ENCODE data around the gene DONSON. TPM values are rescaled to one million over a fixed set of nuclear protein-coding genes. Genes with fewer than 3 reads are reported as not detected.
"Not testable (repeated sequence)": the region's sequence is repeated elsewhere in the genome, so short reads cannot be mapped to it uniquely, and the experiment has no call there.

Gene DONSON
- total and polyA plus RNA-seq, 2 experiments from 2014 or later = 15.1 to 23.2 TPM

GRCh38 chr21:33622253-33622652 lies 33.8 kb upstream of the DONSON start:
- H3K4me1 ChIP-seq (ENCODE audit: insufficient read depth) = no peaks in the 10 kb centered on the region
- H3K9me2 ChIP-seq (replicated peaks; ENCODE audit: insufficient read depth) = no peaks in the 10 kb centered on the region
- H3K36me3 ChIP-seq (replicated peaks; ENCODE audit: insufficient read depth, low read depth) = no peaks in the 10 kb centered on the region

GRCh38 chr21:33619726-33620125 lies 31.2 kb upstream of the DONSON start:
- H3K4me2 ChIP-seq = no peak overlapping the region
- TF ChIP-seq EZH2phosphoT487 (IDR thresholded peaks at IDR 0.05; ENCODE audit: low read depth, severe bottlenecking, unreplicated experiment) = no peak
- no peak for TF ChIP-seq CTCF (IDR thresholded peaks at IDR 0.05; ENCODE audit: poor library complexity)
- no peak for TF ChIP-seq EZH2 (IDR thresholded peaks at IDR 0.05; ENCODE audit: borderline replicate concordance)
- H3K4me3 ChIP-seq = no peak overlapping the region
- H3K27ac ChIP-seq = no peak overlapping the region
- H3K36me3 ChIP-seq (replicated peaks; ENCODE audit: insufficient read depth, low read depth) = no peaks in the 10 kb centered on the region
- no peaks in the 10 kb centered on the region for H3K4me1 ChIP-seq (ENCODE audit: insufficient read depth)
- no peaks in the 10 kb centered on the region for H3K9me3 ChIP-seq (ENCODE audit: low read depth)
- no peaks in the 10 kb centered on the region for H3K27me3 ChIP-seq
- H2AFZ ChIP-seq = no peak overlapping the region
- H4K20me1 ChIP-seq (ENCODE audit: insufficient read depth, poor library complexity, severe bottlenecking) = no peaks in the 10 kb centered on the region
- H3K79me2 ChIP-seq = no peaks in the 10 kb centered on the region
- no peaks in the 10 kb centered on the region for H3K9me2 ChIP-seq (replicated peaks; ENCODE audit: insufficient read depth)
- 93% methylated on average over 4 of the region's 4 CpGs for WGBS (ENCODE audit: low lambda C conversion rate, missing lambda C conversion rate)
- no peak for DNase-seq (ENCODE audit: low spot score)

More at GRCh38 chr21:33622253-33622652, 33.8 kb upstream of the DONSON start:
- TF ChIP-seq EZH2phosphoT487 (IDR thresholded peaks at IDR 0.05; ENCODE audit: low read depth, severe bottlenecking, unreplicated experiment) = no peak
- TF ChIP-seq EZH2 (IDR thresholded peaks at IDR 0.05; ENCODE audit: borderline replicate concordance) = no peak
- no peak for TF ChIP-seq CTCF (IDR thresholded peaks at IDR 0.05; ENCODE audit: poor library complexity)
- no peaks in the 10 kb centered on the region for H3K9me3 ChIP-seq (ENCODE audit: low read depth)
- no peak overlapping the region for H3K27ac ChIP-seq
- H2AFZ ChIP-seq = no peak overlapping the region
- no peak overlapping the region for H3K4me3 ChIP-seq
- DNase-seq (ENCODE audit: low spot score) = no peak
- H3K79me2 ChIP-seq = peaks cover 6% of the 10 kb centered on the region
- no peaks in the 10 kb centered on the region for H3K27me3 ChIP-seq
- H4K20me1 ChIP-seq (ENCODE audit: insufficient read depth, poor library complexity, severe bottlenecking) = no peaks in the 10 kb centered on the region
- H3K4me2 ChIP-seq = no peak overlapping the region

- H3K9me2 ChIP-seq (replicated peaks; ENCODE audit: insufficient read depth) = no peaks in the 10 kb centered on the region
- H3K36me3 ChIP-seq (replicated peaks; ENCODE audit: insufficient read depth, low read depth) = no peaks in the 10 kb centered on the region
- H2AFZ ChIP-seq = no peak overlapping the region
- TF ChIP-seq EZH2 (IDR thresholded peaks at IDR 0.05; ENCODE audit: borderline replicate concordance) (no peak), EZH2phosphoT487 (IDR thresholded peaks at IDR 0.05; ENCODE audit: low read depth, severe bottlenecking, unreplicated experiment) (no peak), CTCF (IDR thresholded peaks at IDR 0.05; ENCODE audit: poor library complexity) (no peak)
- H3K9me3 ChIP-seq (ENCODE audit: low read depth) = no peaks in the 10 kb centered on the region
- H3K27ac ChIP-seq = no peak overlapping the region
- H3K4me3 ChIP-seq = no peak overlapping the region
- H3K4me2 ChIP-seq = no peak overlapping the region
- 100% methylated on average over 2 of the region's 2 CpGs for WGBS (ENCODE audit: low lambda C conversion rate, missing lambda C conversion rate)
- no peaks in the 10 kb centered on the region for H3K79me2 ChIP-seq
- H3K4me1 ChIP-seq (ENCODE audit: insufficient read depth) = no peaks in the 10 kb centered on the region
- DNase-seq (ENCODE audit: low spot score) = no peak
- H3K27me3 ChIP-seq = no peaks in the 10 kb centered on the region
- no peaks in the 10 kb centered on the region for H4K20me1 ChIP-seq (ENCODE audit: insufficient read depth, poor library complexity, severe bottlenecking)
Observed at GRCh38 chr21:33618407-33618806, 29.9 kb upstream of the DONSON start.

GRCh38 chr21:33617565-33617964 lies 29.1 kb upstream of the DONSON start:
- not testable (repeated sequence) for DNase-seq (ENCODE audit: low spot score); H3K9me3 ChIP-seq (ENCODE audit: low read depth); H3K27me3 ChIP-seq; H3K36me3 ChIP-seq (replicated peaks; ENCODE audit: insufficient read depth, low read depth); H3K27ac ChIP-seq; H2AFZ ChIP-seq; H3K4me2 ChIP-seq; H3K79me2 ChIP-seq; H4K20me1 ChIP-seq (ENCODE audit: insufficient read depth, poor library complexity, severe bottlenecking); H3K4me3 ChIP-seq; H3K4me1 ChIP-seq (ENCODE audit: insufficient read depth); H3K9me2 ChIP-seq (replicated peaks; ENCODE audit: insufficient read depth)
- 89% methylated on average over 11 of the region's 11 CpGs for WGBS (ENCODE audit: low lambda C conversion rate, missing lambda C conversion rate)

Measured in hepatocyte (in vitro differentiated cells).